HepG2 (cell line): Measurements from ENCODE around the gene ANAPC2. TPM values are rescaled to one million over a fixed set of nuclear protein-coding genes. Genes with fewer than 3 reads are reported as not detected.
A peak's percentile ranks its signal among the peaks of the same experiment; 100 is the strongest.

Experiments
- ATAC-seq: fragments of 200-7000 bp; cut with Tn5 transposase; 3 replicates; pipeline ENCODE4 v1.9.1; 2020; ENCODE audit warnings: mild to moderate bottlenecking, moderate library complexity
- BruUV-seq: library from RNA; stranded (reverse); fragments of 400-500 nt; replicated peaks from 2 replicates; lab custom pipeline; 2021; lab: Mats Ljungman, UMichigan
- CTCF ChIA-PET: fragments of 300-600 bp; formaldehyde crosslinking; extraction: SDS; loops from one replicate; lab custom pipeline; 2021; ENCODE audit warnings: low total read pairs, inconsistent platforms, low intra/inter-chr PET ratio; lab: Yijun Ruan, JAX
- POLR2A ChIA-PET: fragments of 350-600 bp; sonication (Branson Sonifier 250); formaldehyde crosslinking; loops from one replicate; lab custom pipeline; 2020; ENCODE audit warnings: antibody characterized with exemption, inconsistent platforms; lab: Yijun Ruan, JAX
- DNase-seq: peaks from one replicate; pipeline ENCODE4 v3.0.0-alpha.2; 2015; ENCODE audit warnings: low spot score
- FAIRE-seq: peaks from 3 replicates; lab custom pipeline; 2011; peaks lifted over from hg19 to GRCh38; lab: Jason Lieb, UNC
- H2AFZ ChIP-seq: one replicate; pipeline ENCODE4 v1.6.1; 2011; ENCODE audit warnings: low read length, inconsistent platforms
- H3K27ac ChIP-seq: fragments of 300-600 bp; 3 replicates; pipeline ENCODE4 v1.8.0; 2011; ENCODE audit warnings: mixed run types, mild to moderate bottlenecking, mixed read lengths, low read length, inconsistent platforms; ENCODE audit not compliant: insufficient read depth; ENCODE audit errors: extremely low read length
- H3K27me3 ChIP-seq, 2 experiments: fragments of 200-600 bp in 1 of 2; 2 replicates in 1 of 2; 3 replicates in 1 of 2; pipeline versions ENCODE4 v1.6.0 to v1.8.0; 2011; ENCODE audit warnings: low read length in 2 of 2, mild to moderate bottlenecking in 2 of 2, moderate library complexity in 2 of 2, inconsistent platforms in 1 of 2; ENCODE audit not compliant: insufficient read depth in 2 of 2, control insufficient read depth in 1 of 2
- H3K36me3 ChIP-seq, 2 experiments: fragments of 200-600 bp in 1 of 2; replicated peaks in 1 of 2; 2 replicates in 1 of 2; 3 replicates in 1 of 2; pipeline versions ENCODE4 v1.5.1 to v1.8.0; 2011; ENCODE audit warnings: low read length in 2 of 2, inconsistent platforms in 1 of 2; ENCODE audit not compliant: insufficient read depth in 2 of 2, control insufficient read depth in 1 of 2
- H3K4me1 ChIP-seq: 2 replicates; pipeline ENCODE4 v1.5.1; 2012; ENCODE audit warnings: low read length, inconsistent platforms; ENCODE audit not compliant: insufficient read depth
- H3K4me2 ChIP-seq: 2 replicates; pipeline ENCODE4 v1.6.0; 2011; ENCODE audit warnings: low read depth, low read length, inconsistent platforms
- H3K4me3 ChIP-seq, 3 experiments: fragments of 200-600 bp in 1 of 3; sonication (generic), shearing (Covaris generic) in 1 of 3; replicated peaks in 1 of 3; 2 replicates each; pipeline ENCODE4 v1.5.1; 2011 to 2016; ENCODE audit warnings: low read length in 3 of 3, inconsistent platforms in 2 of 3, low read depth in 2 of 3, mild to moderate bottlenecking in 2 of 3, control low read depth in 1 of 3, mixed read lengths in 1 of 3; ENCODE audit not compliant: insufficient read depth in 1 of 3
- H3K79me2 ChIP-seq: one replicate; pipeline ENCODE4 v1.6.1; 2011; ENCODE audit warnings: low read length, inconsistent platforms; ENCODE audit not compliant: insufficient read depth
- H3K9ac ChIP-seq: 2 replicates; pipeline ENCODE4 v1.6.0; 2011; ENCODE audit warnings: mild to moderate bottlenecking, low read depth, low read length, inconsistent platforms; ENCODE audit not compliant: insufficient read depth
- H3K9me3 ChIP-seq: 2 replicates; pipeline ENCODE4 v1.5.1; 2012; ENCODE audit warnings: mild to moderate bottlenecking, low read length
- H4K20me1 ChIP-seq: 2 replicates; pipeline ENCODE4 v1.6.0; 2011; ENCODE audit warnings: inconsistent platforms, mild to moderate bottlenecking, low read length, moderate library complexity; ENCODE audit not compliant: insufficient read depth
- MIER2 ChIP-seq: IDR thresholded peaks from 2 replicates; pipeline ENCODE4 v1.6.1; 2016; ENCODE audit warnings: missing biosample characterization, missing genetic modification reagents
- RXRA ChIP-seq: sonication (generic); formaldehyde crosslinking; IDR thresholded peaks from 2 replicates; pipeline ENCODE4 v1.5.1; 2020; ENCODE audit warnings: missing genetic modification reagents
- ZNF546 ChIP-seq: sonication (generic); formaldehyde crosslinking; conservative IDR thresholded peaks from 2 replicates; pipeline ENCODE4 v1.8.1; 2023; ENCODE audit warnings: mild to moderate bottlenecking, missing genetic modification reagents
- WGBS: methylation state at CpG from one replicate; pipeline ENCODE4 v1.1.6; 2017; ENCODE audit warnings: low lambda C conversion rate; 5-methylcytosine and 5-hydroxymethylcytosine counted together
- in situ Hi-C: cut with HindIII; loops from 2 replicates; pipeline ENCODE4 v1.10.0; 2017; ENCODE audit warnings: low pct_unique_long_range_greater_than_20kb; ENCODE audit not compliant: extremely low pct_ligation_motif_present
- intact Hi-C: fragments of 100-400 bp; cut with micrococcal nuclease; formaldehyde crosslinking; loops from one replicate; pipeline ENCODE4 v1.10.0; 2022; ENCODE audit not compliant: unreplicated experiment
- polyA plus RNA-seq, 8 experiments: library from polyadenylated mRNA; depleted of rRNA in 3 of 8; stranded (reverse) in 7 of 8; unstranded in 1 of 8; fragments of >200 nt; fragmentation: Illumina TruSeq in 4 of 8; extraction: Trizol in 4 of 8; gene quantifications; 2 replicates each; pipeline versions ENCODE4 v1.2.1 to v1.2.3, GENCODE V29; 2011 to 2016; ENCODE audit warnings: low read depth in 4 of 8, missing spikeins in 1 of 8, mixed read lengths in 1 of 8; ENCODE audit not compliant: insufficient read depth in 1 of 8
- total RNA-seq, 5 experiments: library from RNA; depleted of rRNA; stranded (reverse); fragments of >200 nt; fragmentation: Illumina TruSeq; extraction: Trizol; gene quantifications; 2 replicates each; pipeline ENCODE4 v1.2.3, GENCODE V29; 2016; ENCODE audit warnings: low read depth in 1 of 5
- TF ChIP-seq, protein P1 (sequence below): fragments of 450-650 bp; IDR thresholded peaks from 2 replicates; pipeline ENCODE4 v1.6.1; 2016
- TF ChIP-seq, protein P2 (sequence below), 2 experiments: fragments of 450-650 bp in 1 of 2; sonication (generic) in 1 of 2; formaldehyde crosslinking in 1 of 2; IDR thresholded peaks; 2 replicates each; pipeline versions ENCODE4 v1.6.1 to v1.8.0; 2016 to 2022; ENCODE audit warnings: antibody characterized with exemption in 1 of 2, mild to moderate bottlenecking in 1 of 2, missing genetic modification reagents in 1 of 2

The ANAPC2 gene
- total and polyA plus RNA-seq, 2 of the 13 experiments (the other 11 are each of a cell fraction or from before 2014, with no cell fraction given) = 12.3 to 15.4 TPM

DNA sequence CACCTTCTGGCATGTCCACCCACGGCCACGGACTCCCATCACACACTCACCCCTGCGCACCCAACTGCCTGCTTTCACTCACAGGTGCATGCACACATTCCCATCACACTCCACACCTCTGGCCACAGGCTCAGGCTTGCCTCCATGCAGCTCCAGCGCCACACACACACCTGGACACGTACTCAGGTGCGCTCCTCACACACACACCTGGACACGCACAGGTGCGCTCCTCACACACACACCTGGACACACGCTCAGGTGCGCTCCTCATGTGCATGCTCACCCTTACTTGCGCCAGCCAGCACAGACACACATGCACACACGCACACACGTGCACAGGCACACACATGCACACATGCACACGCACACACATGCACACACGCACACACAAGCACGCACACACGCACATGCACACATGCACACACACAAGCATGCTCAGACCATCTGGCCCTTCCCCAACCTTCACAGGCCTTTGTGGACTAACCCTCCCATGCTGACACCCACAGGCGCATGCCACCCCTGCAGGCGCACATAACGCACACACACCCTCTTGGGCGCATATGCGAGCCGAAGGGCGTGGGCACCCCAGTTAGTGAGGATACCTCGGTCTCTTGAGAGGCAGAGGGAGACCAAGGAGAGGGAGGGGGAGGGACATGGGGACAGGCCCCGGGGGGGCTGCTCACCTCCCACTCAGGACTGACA lies 41.1 kb downstream of the ANAPC2 start:
- ChIA-PET CTCF (no interaction called here), POLR2A (no interaction called here)
- H2AFZ ChIP-seq = no peak overlapping the region
- TF ChIP-seq ZNF546 (no peak), MIER2 (CRISPR knock-in tag) (no peak), RXRA (no peak)
- TF ChIP-seq, protein P1, sequence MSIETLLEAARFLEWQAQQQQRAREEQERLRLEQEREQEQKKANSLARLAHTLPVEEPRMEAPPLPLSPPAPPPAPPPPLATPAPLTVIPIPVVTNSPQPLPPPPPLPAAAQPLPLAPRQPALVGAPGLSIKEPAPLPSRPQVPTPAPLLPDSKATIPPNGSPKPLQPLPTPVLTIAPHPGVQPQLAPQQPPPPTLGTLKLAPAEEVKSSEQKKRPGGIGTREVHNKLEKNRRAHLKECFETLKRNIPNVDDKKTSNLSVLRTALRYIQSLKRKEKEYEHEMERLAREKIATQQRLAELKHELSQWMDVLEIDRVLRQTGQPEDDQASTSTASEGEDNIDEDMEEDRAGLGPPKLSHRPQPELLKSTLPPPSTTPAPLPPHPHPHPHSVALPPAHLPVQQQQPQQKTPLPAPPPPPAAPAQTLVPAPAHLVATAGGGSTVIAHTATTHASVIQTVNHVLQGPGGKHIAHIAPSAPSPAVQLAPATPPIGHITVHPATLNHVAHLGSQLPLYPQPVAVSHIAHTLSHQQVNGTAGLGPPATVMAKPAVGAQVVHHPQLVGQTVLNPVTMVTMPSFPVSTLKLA = peak; percentile 92
- TF ChIP-seq, protein P2, sequence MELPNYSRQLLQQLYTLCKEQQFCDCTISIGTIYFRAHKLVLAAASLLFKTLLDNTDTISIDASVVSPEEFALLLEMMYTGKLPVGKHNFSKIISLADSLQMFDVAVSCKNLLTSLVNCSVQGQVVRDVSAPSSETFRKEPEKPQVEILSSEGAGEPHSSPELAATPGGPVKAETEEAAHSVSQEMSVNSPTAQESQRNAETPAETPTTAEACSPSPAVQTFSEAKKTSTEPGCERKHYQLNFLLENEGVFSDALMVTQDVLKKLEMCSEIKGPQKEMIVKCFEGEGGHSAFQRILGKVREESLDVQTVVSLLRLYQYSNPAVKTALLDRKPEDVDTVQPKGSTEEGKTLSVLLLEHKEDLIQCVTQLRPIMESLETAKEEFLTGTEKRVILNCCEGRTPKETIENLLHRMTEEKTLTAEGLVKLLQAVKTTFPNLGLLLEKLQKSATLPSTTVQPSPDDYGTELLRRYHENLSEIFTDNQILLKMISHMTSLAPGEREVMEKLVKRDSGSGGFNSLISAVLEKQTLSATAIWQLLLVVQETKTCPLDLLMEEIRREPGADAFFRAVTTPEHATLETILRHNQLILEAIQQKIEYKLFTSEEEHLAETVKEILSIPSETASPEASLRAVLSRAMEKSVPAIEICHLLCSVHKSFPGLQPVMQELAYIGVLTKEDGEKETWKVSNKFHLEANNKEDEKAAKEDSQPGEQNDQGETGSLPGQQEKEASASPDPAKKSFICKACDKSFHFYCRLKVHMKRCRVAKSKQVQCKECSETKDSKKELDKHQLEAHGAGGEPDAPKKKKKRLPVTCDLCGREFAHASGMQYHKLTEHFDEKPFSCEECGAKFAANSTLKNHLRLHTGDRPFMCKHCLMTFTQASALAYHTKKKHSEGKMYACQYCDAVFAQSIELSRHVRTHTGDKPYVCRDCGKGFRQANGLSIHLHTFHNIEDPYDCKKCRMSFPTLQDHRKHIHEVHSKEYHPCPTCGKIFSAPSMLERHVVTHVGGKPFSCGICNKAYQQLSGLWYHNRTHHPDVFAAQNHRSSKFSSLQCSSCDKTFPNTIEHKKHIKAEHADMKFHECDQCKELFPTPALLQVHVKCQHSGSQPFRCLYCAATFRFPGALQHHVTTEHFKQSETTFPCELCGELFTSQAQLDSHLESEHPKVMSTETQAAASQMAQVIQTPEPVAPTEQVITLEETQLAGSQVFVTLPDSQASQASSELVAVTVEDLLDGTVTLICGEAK (IDR thresholded peaks at IDR 0.05) = no peak
- TF ChIP-seq, protein P2 (CRISPR knock-in tag; IDR thresholded peaks at IDR 0.05) = no peak
- H3K4me2 ChIP-seq = no peak overlapping the region
- no peaks in the 10 kb centered on the region for H3K9me3 ChIP-seq
- H3K27ac ChIP-seq = no peak overlapping the region
- ATAC-seq (no peak), FAIRE-seq (no peak), DNase-seq (no peak)
- H3K27me3 ChIP-seq = peaks cover 14 to 56% of the 10 kb centered on the region in 2 experiments
- no peaks in the 10 kb centered on the region for H4K20me1 ChIP-seq
- no peaks in the 10 kb centered on the region for H3K79me2 ChIP-seq
- intact Hi-C loops (no loop called here), in situ Hi-C loops (no loop called here)
- BruUV-seq = no TSS peak
- peaks cover 26% of the 10 kb centered on the region for H3K4me1 ChIP-seq
- H3K9ac ChIP-seq = no peak overlapping the region
- no peaks in the 10 kb centered on the region for H3K36me3 ChIP-seq
- WGBS = 61% methylated on average over 21 of the region's 26 CpGs
- no peak overlapping the region for H3K4me3 ChIP-seq
